Ectodermal cell (in vitro differentiated cells): Measurements from ENCODE around the gene COPS3.
A peak's percentile ranks its signal among the peaks of the same experiment; 100 is the strongest.

Experiments
- H3K27ac ChIP-seq: 2 replicates; pipeline ENCODE4 v1.7.0; 2013; ENCODE audit warnings: mild to moderate bottlenecking, low read depth, low read length; ENCODE audit not compliant: insufficient read depth, poor library complexity, severe bottlenecking
- H3K27me3 ChIP-seq: 2 replicates; pipeline ENCODE4 v1.7.0; 2013; ENCODE audit warnings: mild to moderate bottlenecking, low read length; ENCODE audit not compliant: insufficient read depth, control insufficient read depth, poor library complexity, severe bottlenecking
- H3K36me3 ChIP-seq: one replicate; pipeline ENCODE4 v1.7.0; 2013; ENCODE audit warnings: low read length; ENCODE audit not compliant: control insufficient read depth, insufficient read depth
- H3K4me1 ChIP-seq: one replicate; pipeline ENCODE4 v1.7.0; 2013; ENCODE audit warnings: low read length; ENCODE audit not compliant: control insufficient read depth, insufficient read depth
- H3K4me3 ChIP-seq: 2 replicates; pipeline ENCODE4 v1.7.0; 2013; ENCODE audit warnings: low read depth, low read length, control low read depth; ENCODE audit not compliant: insufficient read depth
- H3K9me3 ChIP-seq: 2 replicates; pipeline ENCODE4 v1.7.0; 2013; ENCODE audit warnings: mild to moderate bottlenecking, low read length, moderate library complexity; ENCODE audit not compliant: control insufficient read depth
- WGBS, 2 experiments: methylation state at CpG; one replicate each; pipeline ENCODE4 v1.1.7; 2013; ENCODE audit warnings: missing lambda C conversion rate in 2 of 2; 5-methylcytosine and 5-hydroxymethylcytosine counted together

Gene COPS3

DNA sequence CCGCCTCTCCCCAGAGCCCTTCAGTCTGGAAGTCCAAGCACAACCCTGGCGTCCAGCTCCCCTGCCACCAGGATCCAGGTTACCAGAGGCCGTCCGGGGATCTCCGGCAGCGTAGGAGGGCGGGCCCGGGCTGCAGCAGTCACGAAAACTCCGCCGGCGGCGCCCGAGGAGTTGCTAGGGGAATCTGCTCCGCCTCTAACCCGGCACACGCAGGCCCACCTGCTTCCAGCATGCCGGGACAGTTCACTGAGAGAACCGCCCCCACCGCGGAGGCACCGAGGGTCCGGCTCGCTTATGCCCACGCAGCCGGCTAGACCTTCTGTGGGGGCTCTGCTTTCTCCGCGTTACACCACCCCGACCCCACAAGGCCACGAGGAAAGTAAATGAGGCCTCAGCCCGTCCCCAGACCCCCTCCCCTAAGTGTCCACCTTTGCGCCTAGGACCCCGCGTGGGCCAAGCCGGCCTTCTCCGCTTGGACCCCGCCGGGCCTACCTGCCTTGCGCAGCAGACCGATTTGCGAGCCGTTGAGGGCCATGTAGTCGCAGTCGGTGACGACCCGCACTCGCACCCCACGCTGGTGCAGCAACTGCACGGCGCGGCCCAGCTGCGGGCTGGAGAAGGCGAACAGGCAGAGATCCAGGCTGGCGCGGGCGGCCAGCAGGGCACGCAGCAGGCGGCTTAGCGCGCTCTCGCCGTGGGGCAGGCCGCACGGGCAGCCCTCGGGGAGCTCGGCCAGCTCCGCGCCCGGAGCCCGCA lies 75.5 kb downstream of the COPS3 start:
- peaks cover 16% of the 10 kb centered on the region for H3K27me3 ChIP-seq
- H3K4me3 ChIP-seq, result peak overlapping the region; percentile 38
- WGBS, 2 experiments, result 38 to 41% methylated on average over 70 of the region's 70 CpGs
- H3K9me3 ChIP-seq, result no peaks in the 10 kb centered on the region
- H3K4me1 ChIP-seq, result no peaks in the 10 kb centered on the region
- H3K36me3 ChIP-seq, result no peaks in the 10 kb centered on the region
- H3K27ac ChIP-seq, result no peak overlapping the region

GRCh38 chr17:17204635-17205231 lies 76.3 kb downstream of the COPS3 start:
- H3K4me3 ChIP-seq, result no peak overlapping the region

GRCh38 chr17:17204041-17204591 lies 76.9 kb downstream of the COPS3 start:
- no peak overlapping the region for H3K4me3 ChIP-seq
- 88 to 93% methylated on average over 15 of the region's 15 CpGs for WGBS, 2 experiments

More at GRCh38 chr17:17204635-17205231, 76.3 kb downstream of the COPS3 start:
- H3K9me3 ChIP-seq, result no peaks in the 10 kb centered on the region
- peaks cover 16% of the 10 kb centered on the region for H3K27me3 ChIP-seq
- H3K36me3 ChIP-seq, result no peaks in the 10 kb centered on the region
- no peaks in the 10 kb centered on the region for H3K4me1 ChIP-seq
- no peak overlapping the region for H3K27ac ChIP-seq
- 93 to 94% methylated on average over 14 of the region's 14 CpGs for WGBS, 2 experiments

GRCh38 chr17:17203173-17203730 lies 77.8 kb downstream of the COPS3 start:
- Histone ChIP-seq H3K36me3 (no peaks in the 10 kb centered on the region), H3K4me3 (no peak overlapping the region), H3K27ac (no peak overlapping the region), H3K9me3 (no peaks in the 10 kb centered on the region), H3K4me1 (no peaks in the 10 kb centered on the region), H3K27me3 (peaks cover 16% of the 10 kb centered on the region)
- WGBS, 2 experiments, result 93 to 94% methylated on average over 15 of the region's 15 CpGs

More at GRCh38 chr17:17204041-17204591, 76.9 kb downstream of the COPS3 start:
- no peaks in the 10 kb centered on the region for H3K4me1 ChIP-seq
- peaks cover 16% of the 10 kb centered on the region for H3K27me3 ChIP-seq
- no peaks in the 10 kb centered on the region for H3K36me3 ChIP-seq
- no peaks in the 10 kb centered on the region for H3K9me3 ChIP-seq
- H3K27ac ChIP-seq, result no peak overlapping the region

- Histone ChIP-seq H3K27ac (no peak overlapping the region), H3K27me3 (peaks cover 16% of the 10 kb centered on the region), H3K4me1 (no peaks in the 10 kb centered on the region), H3K36me3 (no peaks in the 10 kb centered on the region), H3K9me3 (no peaks in the 10 kb centered on the region), H3K4me3 (no peak overlapping the region)
- 92 to 94% methylated on average over 8 of the region's 8 CpGs for WGBS, 2 experiments
Measured at GRCh38 chr17:17201907-17202306, 79.1 kb downstream of the COPS3 start.

DNA sequence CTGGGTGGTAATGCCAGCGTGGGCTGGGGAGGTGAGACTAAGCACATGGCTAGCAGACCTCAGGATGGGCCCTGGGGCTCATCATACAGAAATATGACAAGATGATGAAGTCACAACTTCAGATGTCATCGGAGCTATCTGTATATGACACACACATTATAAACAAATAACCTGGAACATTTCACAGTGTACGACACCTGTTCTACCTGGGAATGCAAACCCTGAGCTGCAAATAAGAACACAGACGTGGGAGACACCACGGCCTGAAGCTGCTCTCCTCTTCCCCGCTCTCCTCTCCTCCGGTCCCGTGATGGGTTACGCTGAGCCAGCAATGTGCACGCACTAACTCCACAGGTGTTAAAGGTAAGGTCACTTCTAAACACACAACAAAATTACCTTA lies 79.8 kb downstream of the COPS3 start:
- WGBS, 2 experiments, result 90 to 93% methylated on average over 10 of the region's 10 CpGs
- Histone ChIP-seq H3K27ac (no peak overlapping the region), H3K36me3 (no peaks in the 10 kb centered on the region), H3K9me3 (no peaks in the 10 kb centered on the region), H3K4me3 (no peak overlapping the region), H3K27me3 (peaks cover 14% of the 10 kb centered on the region), H3K4me1 (no peaks in the 10 kb centered on the region)

DNA sequence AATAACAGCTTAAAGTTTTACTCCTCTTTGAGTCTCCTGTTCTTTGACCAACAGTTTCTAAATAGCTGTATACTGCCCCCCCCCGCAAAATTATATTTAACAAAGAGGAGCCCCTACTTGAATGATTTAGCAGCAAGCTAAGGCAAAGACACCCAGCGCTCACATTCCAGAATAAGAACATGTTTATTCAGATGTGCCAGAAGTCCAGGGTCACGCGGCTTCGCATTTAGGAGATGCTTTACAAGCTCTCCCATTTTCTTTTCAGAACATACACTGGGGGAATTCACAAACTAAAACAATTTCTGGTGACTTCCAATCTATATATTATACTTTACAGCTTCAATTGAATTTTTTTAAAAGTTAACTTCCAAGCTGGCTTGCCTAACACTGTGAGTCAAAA lies 80.2 kb downstream of the COPS3 start:
- Histone ChIP-seq H3K27me3 (peaks cover 10% of the 10 kb centered on the region), H3K9me3 (no peaks in the 10 kb centered on the region), H3K4me3 (no peak overlapping the region), H3K4me1 (no peaks in the 10 kb centered on the region), H3K27ac (peak overlapping the region; percentile 28), H3K36me3 (no peaks in the 10 kb centered on the region)
- 89% methylated on average over 5 of the region's 5 CpGs for WGBS, 2 experiments

- H3K4me3 ChIP-seq, result no peak overlapping the region
- H3K27ac ChIP-seq, result peak overlapping the region; percentile 28
- H3K4me1 ChIP-seq, result no peaks in the 10 kb centered on the region
- 88 to 90% methylated on average over 7 of the region's 7 CpGs for WGBS, 2 experiments
- H3K27me3 ChIP-seq, result peaks cover 5% of the 10 kb centered on the region
- no peaks in the 10 kb centered on the region for H3K9me3 ChIP-seq
- H3K36me3 ChIP-seq, result no peaks in the 10 kb centered on the region
Measured at GRCh38 chr17:17200311-17200710, 80.7 kb downstream of the COPS3 start.

GRCh38 chr17:17198281-17198680 lies 82.8 kb downstream of the COPS3 start:
- Histone ChIP-seq H3K4me3 (no peak overlapping the region), H3K4me1 (no peaks in the 10 kb centered on the region), H3K27me3 (no peaks in the 10 kb centered on the region), H3K36me3 (no peaks in the 10 kb centered on the region), H3K27ac (no peak overlapping the region), H3K9me3 (no peaks in the 10 kb centered on the region)
- 88 to 93% methylated on average over 1 of the region's 1 CpG for WGBS, 2 experiments

- no peaks in the 10 kb centered on the region for H3K4me1 ChIP-seq
- H3K36me3 ChIP-seq, result no peaks in the 10 kb centered on the region
- no peak overlapping the region for H3K4me3 ChIP-seq
- H3K27me3 ChIP-seq, result no peaks in the 10 kb centered on the region
- H3K27ac ChIP-seq, result no peak overlapping the region
- no peaks in the 10 kb centered on the region for H3K9me3 ChIP-seq
Measured at GRCh38 chr17:17196776-17197175, 84.3 kb downstream of the COPS3 start.
